Middle frontal gyrus (tissue), 1 donor: ENCODE data around the gene TEX38.
"Not testable (repeated sequence)": the region's sequence is repeated elsewhere in the genome, so short reads cannot be mapped to it uniquely, and the experiment has no call there.

Experiments used
- DNase-seq: peaks from one replicate; pipeline ENCODE4 v3.0.0-alpha.2; 2015; ENCODE audit warnings: low spot score; ENCODE audit errors: extremely low spot score

Gene TEX38

GRCh38 chr1:46654698-46655097 is 17.0 kb upstream of the TEX38 start:
- not testable (repeated sequence) for DNase-seq

GRCh38 chr1:46655848-46656247 is 15.8 kb upstream of the TEX38 start:
- DNase-seq, result no peak

- no peak for DNase-seq
Observed at GRCh38 chr1:46656643-46657042, 15.0 kb upstream of the TEX38 start.

- DNase-seq, result no peak
Observed at GRCh38 chr1:46657775-46658174, 13.9 kb upstream of the TEX38 start.

GRCh38 chr1:46659307-46659870 is 12.3 kb upstream of the TEX38 start:
- DNase-seq, result no peak

- not testable (repeated sequence) for DNase-seq
Observed at GRCh38 chr1:46660116-46660515, 11.5 kb upstream of the TEX38 start.

- DNase-seq, result not testable (repeated sequence)
Observed at GRCh38 chr1:46662919-46663318, 8.7 kb upstream of the TEX38 start.

- DNase-seq, result no peak
Observed at GRCh38 chr1:46665983-46666382, 5.7 kb upstream of the TEX38 start.

- peak; percentile 42 for DNase-seq
Observed at GRCh38 chr1:46667782-46668760, 3.6 kb upstream of the TEX38 start, which contains the start of gene ATPAF1. Gene ATPAF1 (minus strand): TSS chr1:46668364. CDS start chr1:46668322, 42 bp downstream.

- DNase-seq, result no peak
Observed at GRCh38 chr1:46670134-46670533, 1.5 kb upstream of the TEX38 start.

GRCh38 chr1:46672696-46673095 is 1.0 kb downstream of the TEX38 start:
- DNase-seq, result no peak

- DNase-seq, result no peak
Observed at GRCh38 chr1:46673749-46674182, 2.1 kb downstream of the TEX38 start.

- DNase-seq, result no peak
Observed at GRCh38 chr1:46675549-46676314, 4.1 kb downstream of the TEX38 start.

- no peak for DNase-seq
Observed at GRCh38 chr1:46676531-46676930, 4.9 kb downstream of the TEX38 start.

GRCh38 chr1:46677339-46677738 is 5.7 kb downstream of the TEX38 start:
- no peak for DNase-seq

GRCh38 chr1:46679789-46680573 is 8.3 kb downstream of the TEX38 start:
- DNase-seq, result no peak

- no peak for DNase-seq
Observed at GRCh38 chr1:46681333-46682034, 9.8 kb downstream of the TEX38 start.

- DNase-seq, result no peak
Observed at GRCh38 chr1:46682064-46682463, 10.4 kb downstream of the TEX38 start.

- no peak for DNase-seq
Observed at GRCh38 chr1:46684670-46685069, 13.0 kb downstream of the TEX38 start.

- no peak for DNase-seq
Observed at GRCh38 chr1:46686255-46686654, 14.6 kb downstream of the TEX38 start.
